ENCODE data around the gene CLEC4G. TPM values are rescaled to one million over a fixed set of nuclear protein-coding genes. Genes with fewer than 3 reads are reported as not detected.

Gene CLEC4G
- total RNA-seq, 1 donor from 2014 or later, result not detected

GRCh38 chr19:7736148-7736547 lies 4.2 kb upstream of the CLEC4G start:
- Mint-ChIP-seq H3K27ac (no peak overlapping the region), H3K36me3 (no peaks in the 10 kb centered on the region), H3K4me3 (no peak overlapping the region), H3K4me1 (ENCODE audit: unreplicated experiment) (no peaks in the 10 kb centered on the region), H3K9me3 (no peaks in the 10 kb centered on the region), H3K27me3 (peaks cover 67% of the 10 kb centered on the region)
- no peak for TF ChIP-seq CTCF (conservative IDR thresholded peaks at IDR 0.05)
- no peak for DNase-seq (ENCODE audit: extremely low spot score, unreplicated experiment)

GRCh38 chr19:7734220-7735203 lies 2.6 kb upstream of the CLEC4G start:
- no peaks in the 10 kb centered on the region for H3K36me3 Mint-ChIP-seq
- no peaks in the 10 kb centered on the region for H3K9me3 Mint-ChIP-seq
- no peak for TF ChIP-seq CTCF (conservative IDR thresholded peaks at IDR 0.05)
- no peak overlapping the region for H3K27ac Mint-ChIP-seq
- no peak for DNase-seq (ENCODE audit: extremely low spot score, unreplicated experiment)
- H3K4me3 Mint-ChIP-seq, result no peak overlapping the region
- peaks cover 63% of the 10 kb centered on the region for H3K27me3 Mint-ChIP-seq
- H3K4me1 Mint-ChIP-seq (ENCODE audit: unreplicated experiment), result no peaks in the 10 kb centered on the region

GRCh38 chr19:7733376-7733775 lies 1.5 kb upstream of the CLEC4G start:
- Mint-ChIP-seq H3K27ac (no peak overlapping the region), H3K4me1 (ENCODE audit: unreplicated experiment) (no peaks in the 10 kb centered on the region), H3K9me3 (no peaks in the 10 kb centered on the region), H3K36me3 (no peaks in the 10 kb centered on the region), H3K4me3 (no peak overlapping the region), H3K27me3 (peaks cover 75% of the 10 kb centered on the region)
- TF ChIP-seq CTCF (conservative IDR thresholded peaks at IDR 0.05), result no peak
- no peak for DNase-seq (ENCODE audit: extremely low spot score, unreplicated experiment)

DNA sequence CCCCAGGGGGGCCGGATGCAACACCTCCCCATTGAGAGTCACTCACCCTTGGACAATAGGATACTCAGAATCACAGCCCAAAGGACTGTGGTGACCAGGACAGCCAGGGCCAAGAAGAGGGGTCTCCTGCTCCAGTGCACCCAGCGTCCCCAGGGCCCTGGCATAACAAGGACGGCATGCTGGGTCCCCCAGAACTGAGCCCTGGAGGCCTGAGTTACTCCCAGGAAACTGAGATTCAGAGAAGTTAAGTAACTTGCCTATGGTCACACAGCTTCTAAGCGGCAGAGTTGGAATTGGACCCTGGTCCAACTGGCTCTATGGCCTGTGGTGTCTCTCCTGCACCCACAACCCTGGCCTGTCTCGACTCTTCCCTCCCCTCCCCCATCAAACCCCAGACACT lies 295 bp downstream of the CLEC4G start:
- Mint-ChIP-seq H3K4me3 (no peak overlapping the region), H3K27ac (no peak overlapping the region), H3K9me3 (no peaks in the 10 kb centered on the region), H3K36me3 (no peaks in the 10 kb centered on the region), H3K4me1 (ENCODE audit: unreplicated experiment) (no peaks in the 10 kb centered on the region), H3K27me3 (peaks cover 79% of the 10 kb centered on the region)
- TF ChIP-seq CTCF (conservative IDR thresholded peaks at IDR 0.05), result no peak
- DNase-seq (ENCODE audit: extremely low spot score, unreplicated experiment), result no peak

DNA sequence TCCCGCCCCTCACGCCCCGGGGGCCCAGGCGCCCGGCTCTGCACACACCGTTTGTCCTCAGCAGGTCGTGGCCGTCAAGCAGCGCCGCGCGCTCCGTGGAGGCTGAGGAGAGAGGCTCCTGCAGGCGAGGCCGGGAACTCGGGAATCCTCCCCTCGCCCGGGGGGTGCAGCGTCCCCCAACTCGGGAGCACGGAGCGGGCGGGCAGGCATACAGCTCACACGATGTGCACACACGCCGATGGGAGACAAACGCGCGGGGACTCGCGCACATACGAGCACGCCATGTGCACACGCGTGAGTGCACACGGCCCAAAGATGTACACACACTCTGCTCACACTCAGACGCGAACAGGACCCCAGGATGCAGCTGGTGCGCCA lies 703 bp downstream of the CLEC4G start:
- Mint-ChIP-seq H3K27ac (no peak overlapping the region), H3K4me3 (no peak overlapping the region), H3K4me1 (ENCODE audit: unreplicated experiment) (no peaks in the 10 kb centered on the region), H3K9me3 (no peaks in the 10 kb centered on the region), H3K36me3 (no peaks in the 10 kb centered on the region), H3K27me3 (peaks cover 77% of the 10 kb centered on the region)
- DNase-seq (ENCODE audit: extremely low spot score, unreplicated experiment), result no peak
- TF ChIP-seq CTCF (conservative IDR thresholded peaks at IDR 0.05), result no peak

Data from type B pancreatic cell (in vitro differentiated cells).